Measurements from ENCODE around the gene MAPK8IP1. TPM values are rescaled to one million over a fixed set of nuclear protein-coding genes. Genes with fewer than 3 reads are reported as not detected.

The MAPK8IP1 gene
- polyA plus RNA-seq, 4 donors = 9.5 to 23.1 (median 11.8) TPM

DNA sequence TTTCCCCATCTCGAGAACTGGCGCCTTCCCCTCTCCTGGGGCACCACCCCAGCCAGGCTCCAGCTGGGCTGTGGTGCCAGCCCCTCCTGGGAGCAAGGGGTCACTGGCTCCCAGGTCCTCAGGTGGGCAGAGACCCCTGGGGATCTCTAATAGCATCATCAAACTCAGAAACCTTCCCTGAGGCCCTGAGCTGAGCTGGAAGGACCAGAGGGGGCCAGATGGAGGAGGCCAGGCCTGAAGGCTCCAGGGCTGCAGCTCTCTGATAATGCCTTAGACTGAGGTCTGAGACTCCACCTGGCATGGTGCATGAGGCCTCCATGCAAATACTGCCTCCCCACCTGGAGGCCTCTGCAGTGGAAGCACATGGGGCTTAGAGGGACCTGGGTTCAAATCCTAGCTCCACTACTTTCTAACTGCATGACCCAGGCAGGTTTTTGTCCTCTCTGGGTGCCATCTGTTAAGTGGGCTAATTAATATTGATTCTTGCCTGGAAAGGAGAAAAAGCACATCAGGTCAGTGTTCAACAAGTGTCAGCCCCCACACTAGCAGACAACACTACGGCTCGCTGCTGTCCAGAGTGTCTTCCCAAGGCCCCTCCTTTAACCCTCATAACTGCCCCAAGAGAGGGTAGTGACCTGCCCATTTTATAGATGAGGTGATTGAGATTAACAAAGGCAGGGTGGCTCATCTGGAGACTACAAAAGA lies 1.5 kb downstream of the MAPK8IP1 start:
- DNase-seq (ENCODE audit: low read depth in 4 of 4, low spot score in 3 of 4) = no peak

DNA sequence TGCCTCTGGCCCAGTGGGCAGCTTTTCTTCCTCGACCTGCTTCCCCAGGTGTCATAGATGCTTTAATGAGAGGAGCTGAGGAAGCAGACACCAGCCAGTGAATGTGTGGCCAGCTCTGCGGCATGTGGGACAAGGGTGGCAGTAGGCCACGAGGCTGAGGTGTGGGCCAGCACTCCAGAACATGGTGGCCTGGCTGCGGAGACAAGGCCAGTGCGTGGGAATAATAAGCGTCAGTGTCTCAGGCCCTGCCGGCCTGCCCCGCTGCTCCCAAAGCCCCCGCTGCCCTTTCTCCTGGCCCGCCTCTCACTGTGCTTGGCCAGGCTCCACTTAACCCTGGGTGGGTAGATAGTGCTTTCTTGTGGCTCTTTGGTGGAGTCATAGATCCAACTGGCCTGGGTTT lies 2.1 kb downstream of the MAPK8IP1 start:
- DNase-seq (ENCODE audit: low read depth in 4 of 4, low spot score in 3 of 4) = no peak

DNA sequence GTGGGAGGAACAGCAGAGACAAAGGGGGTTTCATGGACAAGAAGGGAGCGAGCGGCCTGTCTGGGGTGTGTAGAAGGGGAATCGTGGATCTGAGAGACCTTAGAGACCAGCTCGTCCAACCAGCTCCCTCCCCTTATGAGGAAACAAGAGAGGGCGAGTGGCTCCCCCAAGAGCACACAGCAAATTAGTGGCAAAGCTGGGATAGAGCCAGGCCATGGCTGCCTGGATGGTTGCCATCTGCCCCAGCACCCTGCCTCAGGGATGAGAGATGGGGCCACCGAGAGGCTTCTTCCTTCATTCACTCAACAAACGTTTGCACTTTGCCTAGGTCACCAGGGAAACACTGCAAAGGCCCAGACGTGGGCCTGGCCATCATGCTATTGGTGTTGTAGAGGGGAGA lies 4.1 kb downstream of the MAPK8IP1 start:
- DNase-seq (ENCODE audit: low read depth in 4 of 4, low spot score in 3 of 4) = no peak

DNA sequence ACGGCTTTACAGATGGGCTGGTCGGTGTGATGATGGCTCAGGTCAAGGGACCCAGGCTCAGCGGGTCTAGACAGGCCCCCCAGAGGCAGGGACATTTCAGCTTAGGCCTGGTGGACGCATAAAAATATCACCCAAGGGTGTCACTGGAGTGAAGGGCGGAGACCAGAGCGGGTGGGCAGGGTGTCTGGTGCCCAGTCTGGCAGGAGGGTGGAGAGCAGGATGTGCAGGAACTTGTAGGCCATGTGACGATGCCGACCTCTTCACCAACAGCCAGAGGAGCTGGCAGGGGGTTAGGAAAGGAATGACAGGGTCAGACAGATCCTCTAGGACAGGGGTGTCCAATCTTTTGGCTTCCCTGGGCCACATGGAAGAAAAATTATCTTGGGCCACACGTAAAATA lies 4.5 kb downstream of the MAPK8IP1 start:
- DNase-seq (ENCODE audit: low read depth in 4 of 4, low spot score in 3 of 4) = no peak

DNA sequence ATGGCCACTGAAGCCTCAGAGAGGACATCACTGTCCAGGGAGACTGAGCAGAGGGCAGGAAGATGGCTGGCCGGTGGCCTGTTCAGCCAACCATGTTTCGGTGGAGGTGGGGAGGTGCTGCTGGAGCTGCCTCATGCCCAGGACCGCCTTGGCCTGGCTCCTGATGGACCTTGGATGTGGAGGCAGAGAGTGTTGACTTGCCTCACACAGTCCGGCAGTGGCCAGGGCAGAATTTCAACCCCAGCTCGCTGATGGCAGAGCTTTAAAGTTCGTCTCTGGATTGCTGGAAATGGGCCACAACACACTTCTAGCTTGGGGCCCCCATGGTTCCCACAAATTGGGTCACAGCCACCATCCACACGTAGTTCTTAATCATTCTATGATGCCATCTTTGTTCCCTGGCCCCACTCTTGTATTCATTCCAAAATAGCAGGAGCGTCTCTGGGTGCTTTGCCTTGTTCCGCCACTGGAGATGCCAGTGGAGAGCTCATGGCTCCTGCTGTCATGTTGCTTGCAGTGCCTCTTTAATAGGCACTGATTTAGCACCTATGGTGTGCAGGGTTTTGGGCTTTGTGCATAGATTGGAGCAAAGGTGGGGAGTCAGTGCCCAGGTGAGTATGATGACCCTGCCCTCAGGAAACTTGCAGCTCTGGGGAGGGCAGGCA lies 5.6 kb downstream of the MAPK8IP1 start:
- DNase-seq (ENCODE audit: low read depth in 4 of 4, low spot score in 3 of 4) = no peak

DNA sequence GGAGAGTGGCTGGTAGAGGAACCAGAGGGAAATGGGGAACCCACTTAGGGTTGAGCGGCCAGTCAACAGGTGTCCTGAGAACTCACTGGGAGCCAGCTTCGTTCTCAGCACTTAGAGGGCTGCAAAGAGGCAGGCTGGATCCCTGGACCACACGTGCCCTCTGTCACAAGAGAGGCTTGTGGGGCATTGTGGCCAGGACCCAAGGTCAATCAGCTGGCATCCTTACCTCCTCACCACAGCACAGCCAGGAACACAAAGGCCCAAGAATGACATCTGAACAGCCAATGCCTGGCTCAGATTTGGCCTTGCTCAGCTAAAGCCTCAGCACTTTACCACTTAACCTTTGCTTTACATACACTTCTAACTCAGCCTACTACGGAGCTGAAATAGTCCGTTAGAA lies 7.4 kb downstream of the MAPK8IP1 start:
- DNase-seq (ENCODE audit: low read depth in 4 of 4, low spot score in 3 of 4) = no peak

DNA sequence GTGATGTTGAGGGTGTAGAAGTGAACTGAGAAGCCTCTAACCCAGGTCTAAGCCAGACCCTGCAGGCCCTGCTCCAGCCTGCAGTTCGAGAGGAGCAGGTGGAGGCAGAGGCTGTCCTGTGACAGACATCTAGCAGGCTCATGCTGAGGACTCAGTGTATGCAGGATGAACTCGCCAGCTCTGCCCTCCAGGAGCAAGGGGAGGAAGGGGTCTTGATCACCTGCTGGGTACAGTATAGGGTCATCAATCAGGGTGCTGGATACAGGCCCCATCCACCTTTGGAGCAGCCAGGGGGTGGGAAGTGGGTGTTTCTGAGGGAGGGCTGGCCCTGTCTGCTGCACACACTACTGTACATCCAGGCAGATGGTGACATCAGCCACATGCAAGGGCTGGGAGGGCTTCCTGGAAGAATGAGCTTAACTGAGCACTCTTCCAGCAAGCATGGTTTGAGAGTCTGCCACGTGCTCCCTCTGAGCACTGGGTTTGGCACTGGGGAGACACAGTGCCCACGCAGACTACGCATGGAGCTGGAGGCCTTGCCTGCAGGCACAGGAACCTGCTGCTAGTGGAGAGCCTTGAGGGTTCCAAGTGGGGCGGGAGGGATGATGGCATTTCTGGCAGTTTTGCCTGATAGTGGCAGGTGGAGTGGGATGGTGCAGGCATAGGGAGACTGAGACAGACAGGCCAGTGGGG lies 9.2 kb downstream of the MAPK8IP1 start:
- DNase-seq (ENCODE audit: low read depth in 4 of 4, low spot score in 3 of 4) = no peak

DNA sequence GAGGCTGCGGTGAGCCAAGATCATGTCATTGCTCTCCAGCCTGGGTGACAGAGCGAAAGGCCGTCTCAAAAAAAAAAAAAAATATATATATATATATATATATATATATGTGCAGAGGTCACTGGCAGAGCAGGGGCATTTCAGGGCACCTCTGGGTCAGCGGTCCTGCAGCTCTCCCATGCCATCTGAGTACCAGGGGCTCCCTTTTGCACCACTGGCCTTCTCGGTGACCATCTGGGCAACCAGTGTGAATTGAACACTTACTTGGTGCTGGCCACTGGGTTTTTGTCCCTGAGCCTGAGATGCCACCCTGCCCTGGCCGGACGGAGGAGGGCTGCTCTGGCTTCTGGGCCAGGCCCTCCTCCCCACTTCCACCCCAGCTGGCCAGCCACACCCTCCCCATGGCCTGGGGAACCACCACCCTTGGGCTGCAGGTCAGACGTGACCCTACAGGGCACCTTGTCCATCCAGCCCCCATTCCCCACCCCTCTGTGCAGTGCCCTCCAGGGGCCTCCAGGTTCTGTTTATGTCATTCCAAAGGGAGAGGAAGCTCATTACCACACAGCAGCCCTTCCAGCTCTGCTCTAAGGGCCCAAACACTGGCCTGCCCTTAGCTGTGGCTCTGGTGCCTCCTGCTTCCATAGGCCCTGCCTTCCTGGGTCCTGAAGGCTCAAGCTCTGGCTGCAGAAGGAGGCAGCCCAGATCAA lies 10.3 kb downstream of the MAPK8IP1 start:
- DNase-seq (ENCODE audit: low read depth in 4 of 4, low spot score in 3 of 4) = no peak

DNA sequence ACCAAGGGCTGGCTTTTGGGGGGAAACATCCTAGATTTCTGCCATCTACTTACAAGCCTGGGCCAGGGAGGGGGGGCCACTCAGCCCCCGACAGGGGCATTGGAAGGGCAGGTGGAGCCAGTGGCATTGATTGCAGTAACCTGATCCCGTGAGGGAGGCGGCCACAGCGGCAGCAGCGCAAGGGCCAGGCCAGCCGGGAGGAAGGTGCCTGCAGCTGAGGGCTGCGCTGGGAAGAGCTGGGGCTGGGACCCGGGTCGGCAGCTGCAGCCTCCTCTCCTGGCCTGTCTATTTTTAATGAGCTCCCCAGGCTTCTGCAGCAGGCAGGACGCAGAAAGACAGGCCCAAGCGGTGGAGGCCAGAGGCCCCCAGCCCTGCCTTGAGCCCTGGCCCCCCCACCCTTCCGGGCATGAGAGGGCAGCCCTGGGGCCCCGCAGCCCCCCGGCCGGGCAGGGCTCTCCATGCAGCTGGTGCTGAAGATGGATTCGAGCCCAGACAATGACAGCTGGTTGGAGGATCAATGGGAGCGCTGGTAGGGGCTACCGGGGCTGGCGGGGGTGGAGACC lies 11.1 kb downstream of the MAPK8IP1 start:
- DNase-seq (ENCODE audit: low read depth in 4 of 4, low spot score in 3 of 4) = peak in 1 of 4 donors; percentile 70

DNA sequence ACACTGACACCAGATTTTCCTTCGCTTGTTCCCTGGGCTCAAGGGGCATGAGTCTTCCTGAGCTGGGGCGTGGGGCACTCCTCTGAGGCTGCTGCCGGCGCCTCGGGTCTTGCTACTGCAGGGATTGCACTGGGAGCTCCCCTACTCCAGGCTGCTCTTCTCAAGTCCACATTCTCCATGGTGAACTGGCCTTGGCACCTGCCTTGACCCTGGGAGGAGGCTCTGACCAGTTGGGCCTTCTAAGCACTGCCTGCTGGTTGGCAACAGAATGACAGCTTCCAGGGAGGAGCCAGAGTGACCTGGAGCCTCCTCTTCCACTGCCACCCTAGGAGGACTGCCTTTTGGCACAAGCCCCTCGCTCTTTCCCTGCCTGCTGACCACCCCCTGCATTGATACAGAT lies 12.1 kb downstream of the MAPK8IP1 start:
- no peak for DNase-seq (ENCODE audit: low read depth in 4 of 4, low spot score in 3 of 4)

DNA sequence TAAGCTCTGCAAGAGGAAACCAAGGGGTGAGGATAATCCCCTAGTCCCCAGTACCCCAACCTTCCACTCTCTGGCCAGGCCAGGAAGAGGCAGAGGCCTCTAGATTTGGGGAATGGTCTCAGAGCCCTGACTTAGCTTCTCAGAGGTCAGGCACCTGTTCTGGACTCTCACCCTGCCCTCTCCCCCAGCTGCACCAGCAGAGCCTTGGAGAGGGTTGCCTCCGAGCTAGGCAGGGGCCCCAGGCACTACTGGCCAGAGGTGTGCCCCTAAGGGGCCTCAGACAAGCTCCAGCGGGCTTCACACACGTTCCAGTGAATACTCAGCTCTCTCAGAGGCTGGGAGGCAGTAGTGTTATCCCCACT lies 13.6 kb downstream of the MAPK8IP1 start:
- no peak for DNase-seq (ENCODE audit: low read depth in 4 of 4, low spot score in 3 of 4)

DNA sequence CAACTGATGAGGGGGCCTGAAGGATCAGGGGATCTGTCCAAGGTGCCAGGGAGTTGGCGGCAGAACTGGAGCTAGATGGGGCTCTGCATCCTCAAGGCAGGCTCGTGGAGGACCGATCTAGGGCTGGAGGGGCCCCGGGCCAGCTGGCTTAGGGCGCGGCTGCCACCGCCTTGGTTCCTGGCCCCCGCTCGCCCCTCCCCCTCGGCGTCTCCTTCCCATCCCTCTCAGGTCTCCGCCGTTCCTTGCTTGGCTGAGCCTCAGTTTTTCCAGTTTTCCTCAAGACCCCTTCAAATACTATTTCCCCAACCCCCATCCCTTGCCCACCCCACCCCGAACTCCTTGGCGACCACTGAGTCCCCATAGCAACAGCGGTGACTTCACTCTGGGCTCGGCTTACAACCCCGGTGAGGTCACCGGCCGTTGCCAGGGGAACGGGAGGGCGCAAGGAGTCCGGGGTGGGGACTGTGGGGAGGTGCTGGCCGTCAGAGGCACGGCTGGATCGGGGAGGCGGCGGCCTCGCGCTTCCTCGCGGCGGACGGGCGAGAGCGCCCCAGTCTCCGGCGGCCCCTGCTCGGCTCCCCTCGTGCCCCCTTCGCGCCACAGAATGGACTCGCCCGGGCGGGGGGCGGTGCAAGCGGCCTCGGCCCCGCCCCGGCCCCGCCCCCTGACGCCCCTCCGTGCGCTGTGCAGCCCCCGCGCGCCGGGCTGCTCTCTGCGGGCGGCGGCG lies 14.2 kb downstream of the MAPK8IP1 start:
- peak in 3 of 4 donors; percentile 76 to 84 (median 80) for DNase-seq (ENCODE audit: low read depth in 4 of 4, low spot score in 3 of 4)

DNA sequence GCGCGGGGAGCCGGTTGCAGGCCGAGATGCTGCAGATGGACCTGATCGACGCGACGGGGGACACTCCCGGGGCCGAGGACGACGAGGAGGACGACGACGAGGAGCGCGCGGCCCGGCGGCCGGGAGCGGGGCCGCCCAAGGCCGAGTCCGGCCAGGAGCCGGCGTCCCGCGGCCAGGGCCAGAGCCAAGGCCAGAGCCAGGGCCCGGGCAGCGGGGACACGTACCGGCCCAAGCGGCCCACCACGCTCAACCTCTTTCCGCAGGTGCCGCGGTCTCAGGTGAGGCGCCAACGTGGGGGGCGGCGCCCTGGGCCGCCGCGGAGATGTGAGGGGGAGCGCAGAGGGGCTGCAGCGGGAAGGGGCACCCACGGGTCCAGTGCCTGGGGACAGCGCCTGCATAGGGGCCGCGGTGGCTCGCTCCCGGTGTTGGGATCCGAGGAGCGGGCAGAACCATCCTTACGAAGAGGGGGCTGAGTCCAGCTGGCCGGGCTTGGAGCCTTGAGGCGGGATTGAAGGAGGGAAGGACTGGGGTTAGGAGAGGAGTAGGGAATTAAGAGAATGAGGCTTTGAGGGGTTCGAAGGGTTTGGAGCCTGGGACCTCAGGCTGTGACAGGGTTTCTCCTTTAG lies 14.8 kb downstream of the MAPK8IP1 start:
- peak in 1 of 4 donors; percentile 18 for DNase-seq (ENCODE audit: low read depth in 4 of 4, low spot score in 3 of 4)

DNA sequence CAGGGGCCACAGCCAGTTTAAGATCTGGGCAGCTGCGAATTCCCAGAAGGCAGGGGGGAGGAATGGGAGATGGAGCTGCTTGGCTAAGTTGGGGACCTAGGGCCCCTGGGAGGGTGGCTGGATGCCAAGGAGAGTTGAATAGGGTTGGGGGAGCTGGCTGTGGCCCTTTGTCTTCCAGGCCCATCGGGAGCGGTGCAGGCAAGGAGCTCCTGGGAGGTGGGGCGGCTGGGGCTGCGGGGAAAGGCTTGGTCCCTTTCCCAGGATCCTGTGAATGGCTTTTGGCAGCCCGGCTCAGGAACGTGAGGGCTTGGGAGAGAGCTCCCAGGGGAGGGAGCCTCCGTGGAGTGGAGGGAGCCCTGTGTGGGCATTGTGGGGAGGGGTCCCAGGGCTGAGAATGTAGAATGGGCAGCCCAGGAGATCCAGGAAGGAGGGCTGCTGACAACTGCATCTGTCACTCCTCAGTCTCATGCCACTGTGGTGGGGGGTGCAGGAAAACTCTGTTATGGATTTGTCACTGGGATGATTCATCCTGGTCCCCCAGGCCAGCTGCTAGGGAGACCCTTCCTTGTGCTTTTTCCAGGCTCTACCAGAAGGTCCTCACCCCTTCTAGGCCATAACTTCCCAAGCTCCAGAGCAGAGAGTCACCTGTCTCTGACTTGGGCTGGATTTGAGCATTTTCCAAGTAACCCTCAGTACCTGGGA lies 15.6 kb downstream of the MAPK8IP1 start:
- DNase-seq (ENCODE audit: low read depth in 4 of 4, low spot score in 3 of 4) = no peak

DNA sequence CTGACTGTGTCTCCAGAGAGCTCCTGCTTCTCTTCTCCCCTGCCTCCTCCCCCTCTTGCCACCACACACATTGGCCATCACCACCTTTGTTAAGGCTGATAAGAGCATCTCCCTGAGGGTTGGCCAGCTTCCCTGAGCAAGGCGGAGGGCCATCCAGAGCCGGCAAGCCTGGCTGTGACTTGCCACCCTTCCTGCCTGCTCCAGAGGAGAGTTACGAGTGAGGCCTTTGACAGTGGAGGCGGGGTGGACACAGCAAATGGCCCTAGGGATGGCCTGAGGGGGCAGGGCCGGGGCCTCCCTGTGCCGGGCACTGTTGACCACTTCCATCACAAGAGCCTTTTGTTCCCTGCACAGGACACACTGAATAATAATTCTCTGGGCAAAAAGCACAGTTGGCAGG lies 16.2 kb downstream of the MAPK8IP1 start:
- no peak for DNase-seq (ENCODE audit: low read depth in 4 of 4, low spot score in 3 of 4)

DNA sequence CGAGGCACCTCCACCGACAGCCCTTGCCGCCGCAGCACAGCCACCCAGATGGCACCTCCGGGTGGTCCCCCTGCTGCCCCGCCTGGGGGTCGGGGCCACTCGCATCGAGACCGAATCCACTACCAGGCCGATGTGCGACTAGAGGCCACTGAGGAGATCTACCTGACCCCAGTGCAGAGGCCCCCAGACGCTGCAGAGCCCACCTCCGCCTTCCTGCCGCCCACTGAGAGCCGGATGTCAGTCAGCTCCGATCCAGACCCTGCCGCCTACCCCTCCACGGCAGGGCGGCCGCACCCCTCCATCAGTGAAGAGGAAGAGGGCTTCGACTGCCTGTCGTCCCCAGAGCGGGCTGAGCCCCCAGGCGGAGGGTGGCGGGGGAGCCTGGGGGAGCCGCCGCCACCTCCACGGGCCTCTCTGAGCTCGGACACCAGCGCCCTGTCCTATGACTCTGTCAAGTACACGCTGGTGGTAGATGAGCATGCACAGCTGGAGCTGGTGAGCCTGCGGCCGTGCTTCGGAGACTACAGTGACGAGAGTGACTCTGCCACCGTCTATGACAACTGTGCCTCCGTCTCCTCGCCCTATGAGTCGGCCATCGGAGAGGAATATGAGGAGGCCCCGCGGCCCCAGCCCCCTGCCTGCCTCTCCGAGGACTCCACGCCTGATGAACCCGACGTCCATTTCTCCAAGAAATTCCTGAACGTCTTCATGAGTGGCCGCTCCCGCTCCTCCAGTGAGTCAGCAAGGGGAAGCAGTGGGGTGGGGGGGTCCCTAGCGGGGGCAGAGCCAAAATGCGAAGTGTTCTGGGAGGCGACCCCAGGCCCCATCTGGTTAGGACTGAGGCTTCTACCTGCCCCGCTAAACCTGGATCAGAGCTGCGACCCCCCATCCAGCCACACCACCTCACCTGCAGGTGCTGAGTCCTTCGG lies 17.3 kb downstream of the MAPK8IP1 start:
- DNase-seq (ENCODE audit: low read depth in 4 of 4, low spot score in 3 of 4) = no peak

DNA sequence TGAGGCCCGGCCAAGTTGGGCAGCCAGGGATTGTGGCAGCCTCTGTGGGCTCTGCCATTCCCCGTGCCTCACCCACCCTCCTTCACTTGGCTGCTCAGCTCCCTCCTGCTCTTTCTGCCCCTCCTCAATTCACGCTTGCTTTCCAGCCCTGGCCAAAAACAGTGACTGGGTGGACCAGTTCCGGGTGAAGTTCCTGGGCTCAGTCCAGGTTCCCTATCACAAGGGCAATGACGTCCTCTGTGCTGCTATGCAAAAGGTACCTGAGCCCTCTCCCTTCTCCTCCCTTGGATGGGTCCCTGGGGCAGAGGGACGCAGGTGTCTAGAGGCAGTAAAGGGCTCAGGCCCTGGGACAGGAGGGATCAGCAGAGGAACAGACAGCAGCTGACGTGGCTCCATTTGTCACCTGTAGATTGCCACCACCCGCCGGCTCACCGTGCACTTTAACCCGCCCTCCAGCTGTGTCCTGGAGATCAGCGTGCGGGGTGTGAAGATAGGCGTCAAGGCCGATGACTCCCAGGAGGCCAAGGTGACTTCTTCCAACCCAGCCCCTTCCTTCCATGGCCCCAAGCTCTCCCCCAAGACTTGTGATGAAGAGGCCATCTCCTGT lies 19.0 kb downstream of the MAPK8IP1 start:
- no peak for DNase-seq (ENCODE audit: low read depth in 4 of 4, low spot score in 3 of 4)

DNA sequence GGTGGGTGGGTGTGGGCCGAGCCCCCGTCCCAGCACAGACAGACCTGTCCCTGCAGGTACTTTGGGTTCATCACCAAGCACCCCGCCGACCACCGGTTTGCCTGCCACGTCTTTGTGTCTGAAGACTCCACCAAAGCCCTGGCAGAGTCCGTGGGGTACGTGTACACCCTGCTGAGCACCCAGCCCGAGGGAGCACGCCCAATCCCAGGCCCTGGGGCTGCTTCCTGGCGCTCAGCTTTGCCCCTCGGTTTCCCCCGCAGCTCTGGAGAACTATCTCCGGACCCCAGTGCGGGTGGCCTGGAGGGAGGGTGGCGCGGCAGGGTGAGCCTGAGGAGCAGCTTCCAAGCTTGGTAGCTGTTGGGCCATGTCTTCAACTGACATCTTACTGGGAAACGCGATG lies 19.6 kb downstream of the MAPK8IP1 start:
- no peak for DNase-seq (ENCODE audit: low read depth in 4 of 4, low spot score in 3 of 4)
